Testis (tissue), 2 donors: ENCODE measurements around the gene KCNH2.

Experiments
- POLR2A ChIP-seq: fragments of 450-650 bp; IDR thresholded peaks from one replicate; pipeline ENCODE4 v1.6.1; 2017; ENCODE audit warnings: antibody characterized with exemption, mild to moderate bottlenecking, moderate library complexity
- TF ChIP-seq, protein P1 (sequence below), 3 experiments: fragments of 450-650 bp in 2 of 3; fragments of 200-600 bp in 1 of 3; sonication (generic) in 1 of 3; IDR thresholded peaks; one replicate each; pipeline ENCODE4 v1.5.1; 2016 to 2019; ENCODE audit warnings: antibody characterized with exemption in 3 of 3, mild to moderate bottlenecking in 2 of 3, moderate library complexity in 1 of 3

DNA sequence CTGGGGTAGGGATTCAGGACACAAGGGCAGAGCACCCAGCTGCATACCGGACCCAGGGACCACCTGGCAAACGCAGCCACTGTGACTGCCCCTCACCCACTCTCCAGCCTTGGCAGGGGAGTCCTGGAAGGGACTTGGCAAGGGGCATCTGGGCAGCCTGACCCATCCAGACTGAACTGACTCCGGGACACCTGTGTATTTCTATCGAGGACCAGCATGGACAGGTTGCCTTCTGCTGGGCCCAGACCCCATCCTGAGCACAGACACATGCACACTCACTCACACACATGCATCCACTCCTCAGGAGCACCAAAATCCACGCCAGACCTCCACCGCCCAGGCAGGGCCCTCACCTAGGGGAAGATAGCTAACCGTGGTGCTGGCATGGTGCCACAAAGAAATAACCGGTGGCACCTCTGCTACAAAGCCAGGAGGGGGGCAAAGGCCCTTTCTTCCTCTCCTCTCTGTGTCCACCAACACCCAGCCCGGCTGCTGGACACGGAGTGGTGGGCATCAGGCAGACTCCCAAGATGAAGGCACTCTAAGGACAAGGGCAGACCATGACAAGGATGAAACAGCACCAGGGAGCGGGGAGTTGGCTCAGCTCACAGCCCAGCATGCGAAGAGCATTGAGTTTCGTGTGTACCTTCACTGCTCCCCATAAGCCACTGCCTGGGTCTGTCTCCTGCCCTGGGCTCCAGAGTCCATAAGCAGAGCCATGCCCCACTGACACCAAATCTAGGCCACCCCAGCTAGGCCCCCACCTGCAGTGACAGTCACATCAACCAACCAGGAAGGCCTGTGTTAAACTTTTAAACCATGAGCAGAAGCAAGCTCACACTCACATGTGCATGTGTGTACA is 35.3 kb downstream of the KCNH2 start:
- TF ChIP-seq, protein P1, sequence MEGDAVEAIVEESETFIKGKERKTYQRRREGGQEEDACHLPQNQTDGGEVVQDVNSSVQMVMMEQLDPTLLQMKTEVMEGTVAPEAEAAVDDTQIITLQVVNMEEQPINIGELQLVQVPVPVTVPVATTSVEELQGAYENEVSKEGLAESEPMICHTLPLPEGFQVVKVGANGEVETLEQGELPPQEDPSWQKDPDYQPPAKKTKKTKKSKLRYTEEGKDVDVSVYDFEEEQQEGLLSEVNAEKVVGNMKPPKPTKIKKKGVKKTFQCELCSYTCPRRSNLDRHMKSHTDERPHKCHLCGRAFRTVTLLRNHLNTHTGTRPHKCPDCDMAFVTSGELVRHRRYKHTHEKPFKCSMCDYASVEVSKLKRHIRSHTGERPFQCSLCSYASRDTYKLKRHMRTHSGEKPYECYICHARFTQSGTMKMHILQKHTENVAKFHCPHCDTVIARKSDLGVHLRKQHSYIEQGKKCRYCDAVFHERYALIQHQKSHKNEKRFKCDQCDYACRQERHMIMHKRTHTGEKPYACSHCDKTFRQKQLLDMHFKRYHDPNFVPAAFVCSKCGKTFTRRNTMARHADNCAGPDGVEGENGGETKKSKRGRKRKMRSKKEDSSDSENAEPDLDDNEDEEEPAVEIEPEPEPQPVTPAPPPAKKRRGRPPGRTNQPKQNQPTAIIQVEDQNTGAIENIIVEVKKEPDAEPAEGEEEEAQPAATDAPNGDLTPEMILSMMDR (IDR thresholded peaks at IDR 0.05), result no peak
- no peak for TF ChIP-seq POLR2A
